ENCODE measurements around the gene TMEM178B. TPM values are rescaled to one million over a fixed set of nuclear protein-coding genes. Genes with fewer than 3 reads are reported as not detected.

TMEM178B gene
- total and polyA plus RNA-seq, 3 experiments from 2014 or later, result 0.02 to 1.1 (median 0.97) TPM

DNA sequence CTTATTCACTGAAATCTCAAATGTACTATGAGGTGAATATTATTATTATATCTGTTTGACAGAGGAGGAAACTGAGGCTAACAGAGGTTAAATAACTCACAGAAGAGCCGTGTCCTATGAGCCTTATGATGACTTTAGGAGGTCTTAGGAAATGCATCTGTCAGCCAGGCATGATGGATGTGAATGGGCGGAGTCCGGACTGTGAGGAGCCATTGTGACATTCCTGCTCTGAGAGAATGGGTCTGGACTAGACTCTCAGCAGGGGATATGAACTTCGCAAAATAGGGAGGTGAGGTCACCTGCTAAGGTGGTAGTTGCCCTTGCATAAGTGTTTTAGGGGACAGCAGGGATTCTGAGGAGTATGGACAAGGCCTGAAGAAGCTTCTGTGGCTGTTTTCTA, 153.6 kb downstream of the TMEM178B start:
- Mint-ChIP-seq H3K27me3 (peaks cover 4 to 11% of the 10 kb centered on the region in 2 donors), H3K4me1 (no peaks in the 10 kb centered on the region), H3K4me3 (no peak overlapping the region), H3K9me3 (peaks cover 0 to 2% (median 0%) of the 10 kb centered on the region in 5 donors), H3K27ac (no peak overlapping the region), H3K36me3 (no peaks in the 10 kb centered on the region)
- ChIA-PET POLR2A (no interaction called here), CTCF (no interaction called here)
- no peak overlapping the region for H3K27ac ChIP-seq (ENCODE audit: low read depth, low read length)
- no peak overlapping the region for H3K4me3 ChIP-seq (ENCODE audit: low read length)
- no peaks in the 10 kb centered on the region for H3K9me3 ChIP-seq (ENCODE audit: low read length)
- no peak for DNase-seq
- no peaks in the 10 kb centered on the region for H3K36me3 ChIP-seq (ENCODE audit: insufficient read depth, low read length)
- H3K27me3 ChIP-seq (ENCODE audit: insufficient read depth, low read length, poor library complexity, severe bottlenecking), result no peaks in the 10 kb centered on the region
- no peaks in the 10 kb centered on the region for H3K4me1 ChIP-seq (ENCODE audit: insufficient read depth, low read length)

DNA sequence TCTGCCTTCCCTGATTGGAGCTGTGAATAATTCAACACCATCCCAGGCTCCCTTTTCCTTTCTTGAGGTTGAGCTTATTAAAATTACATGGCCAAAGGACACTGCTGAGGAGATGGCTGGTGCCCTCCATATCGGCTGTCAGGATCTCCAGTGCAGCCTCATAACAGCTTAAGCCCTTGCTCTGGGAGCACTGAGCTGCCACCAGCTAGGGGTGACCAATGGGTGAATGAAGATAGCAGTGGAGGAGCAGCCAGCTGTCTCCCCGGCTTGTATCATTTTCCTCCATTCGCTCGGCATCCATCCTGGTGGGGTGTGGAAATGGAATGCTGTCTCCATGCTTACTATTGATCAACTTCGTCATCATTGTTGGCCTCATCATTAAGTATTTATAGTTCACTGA, 154.6 kb downstream of the TMEM178B start:
- Mint-ChIP-seq H3K27ac (peak overlapping the region in 1 of 8 donors; percentile 51), H3K4me1 (no peaks in the 10 kb centered on the region), H3K4me3 (no peak overlapping the region), H3K36me3 (no peaks in the 10 kb centered on the region), H3K9me3 (peaks cover 0 to 2% (median 0%) of the 10 kb centered on the region in 5 donors), H3K27me3 (peaks cover 7 to 18% of the 10 kb centered on the region in 2 donors)
- no peak for DNase-seq
- ChIA-PET CTCF (no interaction called here), POLR2A (no interaction called here)
- no peaks in the 10 kb centered on the region for H3K4me1 ChIP-seq (ENCODE audit: insufficient read depth, low read length)
- no peaks in the 10 kb centered on the region for H3K9me3 ChIP-seq (ENCODE audit: low read length)
- no peak overlapping the region for H3K4me3 ChIP-seq (ENCODE audit: low read length)
- H3K36me3 ChIP-seq (ENCODE audit: insufficient read depth, low read length), result no peaks in the 10 kb centered on the region
- H3K27me3 ChIP-seq (ENCODE audit: insufficient read depth, low read length, poor library complexity, severe bottlenecking), result no peaks in the 10 kb centered on the region
- no peak overlapping the region for H3K27ac ChIP-seq (ENCODE audit: low read depth, low read length)

DNA sequence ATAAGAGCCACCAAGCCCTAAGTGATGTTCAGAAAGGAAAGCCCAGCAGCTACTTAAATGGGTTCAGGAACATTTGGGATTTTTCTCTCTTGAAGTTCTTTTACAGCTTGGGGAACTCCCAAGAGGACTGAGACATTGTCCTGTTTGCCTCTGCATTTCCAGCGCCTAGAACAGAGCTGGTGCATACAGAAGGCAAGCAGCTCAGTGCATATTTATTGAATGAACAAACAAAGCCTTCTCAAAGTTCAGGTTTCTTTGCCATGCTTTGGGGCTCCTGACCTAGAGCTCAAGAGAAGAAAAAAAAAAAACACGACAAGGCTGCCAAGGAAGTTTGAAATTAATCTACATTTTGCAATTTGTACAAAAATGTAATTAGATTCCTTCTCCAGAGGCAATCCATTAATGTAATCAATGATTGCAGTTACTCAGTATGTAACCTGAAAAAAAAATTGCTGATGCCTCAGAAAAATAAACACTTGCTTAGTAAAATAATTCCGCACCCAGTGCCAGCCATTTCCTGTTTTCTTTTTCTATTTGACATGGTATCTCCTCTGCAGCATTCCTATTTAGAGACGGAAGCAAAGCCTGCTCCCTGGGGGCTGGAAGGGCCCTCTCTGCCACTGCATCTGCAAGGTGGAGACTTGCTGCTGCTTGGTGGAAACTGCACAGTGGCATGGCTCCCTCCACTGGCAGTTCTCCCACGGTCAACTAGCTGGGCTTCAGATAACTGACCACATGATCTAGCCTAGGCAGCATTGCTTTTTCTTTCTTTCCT, 157.3 kb downstream of the TMEM178B start:
- no peak overlapping the region for H3K27ac Mint-ChIP-seq
- H3K4me1 Mint-ChIP-seq, result no peaks in the 10 kb centered on the region
- Histone ChIP-seq H3K36me3 (ENCODE audit: insufficient read depth, low read length) (no peaks in the 10 kb centered on the region), H3K4me1 (ENCODE audit: insufficient read depth, low read length) (no peaks in the 10 kb centered on the region), H3K9me3 (ENCODE audit: low read length) (no peaks in the 10 kb centered on the region), H3K4me3 (ENCODE audit: low read length) (no peak overlapping the region), H3K27me3 (ENCODE audit: insufficient read depth, low read length, poor library complexity, severe bottlenecking) (no peaks in the 10 kb centered on the region), H3K27ac (ENCODE audit: low read depth, low read length) (no peak overlapping the region)
- H3K4me3 Mint-ChIP-seq, result no peak overlapping the region
- H3K27me3 Mint-ChIP-seq, result peaks cover 9 to 26% of the 10 kb centered on the region in 2 donors
- POLR2A ChIA-PET, result no interaction called here
- no peaks in the 10 kb centered on the region for H3K36me3 Mint-ChIP-seq
- CTCF ChIA-PET, result no interaction called here
- peaks cover 0 to 2% (median 0%) of the 10 kb centered on the region in 5 donors for H3K9me3 Mint-ChIP-seq
- no peak for DNase-seq

DNA sequence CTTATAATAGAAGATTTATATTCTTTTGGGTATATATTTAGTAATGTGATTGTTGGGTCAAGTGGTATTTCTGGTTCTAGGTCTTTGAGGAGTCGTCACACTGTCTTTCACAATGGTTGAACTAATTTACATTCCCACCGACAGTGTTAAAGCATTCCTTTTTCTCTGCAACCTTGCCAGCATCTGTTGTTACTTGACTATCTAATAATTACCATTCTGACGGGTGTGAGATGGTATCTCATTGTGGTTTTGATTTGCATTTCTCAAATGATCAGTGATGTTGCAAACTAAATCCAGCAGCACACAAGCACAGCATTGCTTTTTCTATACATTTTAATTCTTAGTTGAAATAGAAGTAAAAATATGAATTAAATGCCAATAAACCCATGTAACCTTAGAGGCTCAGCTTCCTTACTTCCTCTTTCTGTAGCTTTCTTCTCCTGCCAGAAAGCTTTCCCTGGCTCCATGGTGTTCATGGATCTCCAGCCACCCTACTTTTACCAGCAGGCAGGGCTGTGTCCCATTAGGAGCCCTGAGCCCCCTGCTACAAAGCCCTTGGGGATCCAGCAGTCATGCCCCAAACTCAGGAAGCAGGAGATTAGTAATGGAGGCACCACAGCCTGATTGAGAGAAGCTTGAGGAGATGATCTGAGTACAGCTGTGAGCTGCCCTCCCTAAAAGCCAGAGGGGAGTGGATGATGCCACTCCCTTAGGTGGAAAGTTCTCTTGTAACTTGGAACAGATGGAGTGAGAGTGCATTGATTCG, 158.6 kb downstream of the TMEM178B start:
- no peak overlapping the region for H3K4me3 Mint-ChIP-seq
- ChIA-PET CTCF (no interaction called here), POLR2A (interaction anchor here (0.6 kb wide), 1 partner anchor 514 kb away, joined by 3 read pairs; no protein-coding TSS in a partner anchor)
- H3K36me3 Mint-ChIP-seq, result no peaks in the 10 kb centered on the region
- peaks cover 9 to 22% of the 10 kb centered on the region in 2 donors for H3K27me3 Mint-ChIP-seq
- no peak overlapping the region for H3K27ac Mint-ChIP-seq
- no peaks in the 10 kb centered on the region for H3K4me1 ChIP-seq (ENCODE audit: insufficient read depth, low read length)
- H3K4me3 ChIP-seq (ENCODE audit: low read length), result no peak overlapping the region
- no peaks in the 10 kb centered on the region for H3K4me1 Mint-ChIP-seq
- no peak overlapping the region for H3K27ac ChIP-seq (ENCODE audit: low read depth, low read length)
- no peaks in the 10 kb centered on the region for H3K27me3 ChIP-seq (ENCODE audit: insufficient read depth, low read length, poor library complexity, severe bottlenecking)
- H3K9me3 Mint-ChIP-seq, result peaks cover 0 to 2% (median 0%) of the 10 kb centered on the region in 5 donors
- DNase-seq, result no peak
- H3K36me3 ChIP-seq (ENCODE audit: insufficient read depth, low read length), result no peaks in the 10 kb centered on the region
- no peaks in the 10 kb centered on the region for H3K9me3 ChIP-seq (ENCODE audit: low read length)

DNA sequence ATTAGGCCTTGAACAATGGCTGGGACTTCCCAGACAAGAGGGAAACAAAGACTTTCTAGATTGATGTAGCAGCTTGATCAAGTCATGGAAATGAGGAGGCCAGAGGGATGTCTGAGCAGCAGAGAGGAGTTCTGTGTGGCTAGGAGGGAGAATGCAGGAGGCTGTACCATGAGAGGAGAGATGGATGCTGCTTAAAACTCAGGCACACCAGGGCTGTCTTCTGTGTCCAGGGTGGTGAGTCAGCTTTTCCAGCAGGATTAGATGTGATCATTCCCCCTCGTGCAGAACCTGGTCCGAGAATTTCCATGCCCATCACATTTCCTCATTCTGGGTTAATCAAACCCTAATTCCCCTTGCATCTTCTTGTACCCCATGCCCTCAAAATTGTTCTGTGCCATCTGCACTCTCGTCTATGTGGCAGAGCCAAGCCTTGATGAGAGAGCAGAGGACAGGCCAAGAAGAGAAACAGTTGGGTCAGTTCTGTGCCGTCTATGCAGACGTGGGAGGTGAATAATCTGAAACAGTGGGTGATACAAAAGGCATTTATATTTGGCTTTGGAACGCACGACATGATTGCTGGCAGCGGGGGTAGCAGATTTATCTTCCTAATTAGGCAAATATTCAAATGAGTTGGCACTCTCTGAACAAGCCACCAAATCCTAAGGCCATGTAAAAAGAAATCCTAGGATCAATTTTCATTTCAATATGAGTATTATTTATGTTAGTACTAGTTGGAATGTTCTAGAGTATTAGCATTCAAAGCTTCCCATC, 160.7 kb downstream of the TMEM178B start:
- Histone ChIP-seq H3K36me3 (ENCODE audit: insufficient read depth, low read length) (no peaks in the 10 kb centered on the region), H3K4me1 (ENCODE audit: insufficient read depth, low read length) (no peaks in the 10 kb centered on the region), H3K9me3 (ENCODE audit: low read length) (no peaks in the 10 kb centered on the region), H3K4me3 (ENCODE audit: low read length) (no peak overlapping the region), H3K27me3 (ENCODE audit: insufficient read depth, low read length, poor library complexity, severe bottlenecking) (no peaks in the 10 kb centered on the region), H3K27ac (ENCODE audit: low read depth, low read length) (no peak overlapping the region)
- Mint-ChIP-seq H3K27me3 (peaks cover 9 to 24% of the 10 kb centered on the region in 2 donors), H3K4me1 (no peaks in the 10 kb centered on the region), H3K4me3 (no peak overlapping the region), H3K36me3 (no peaks in the 10 kb centered on the region), H3K9me3 (peaks cover 0 to 2% (median 0%) of the 10 kb centered on the region in 5 donors), H3K27ac (no peak overlapping the region)
- CTCF ChIA-PET, result no interaction called here
- POLR2A ChIA-PET, result no interaction called here
- DNase-seq, result no peak

DNA sequence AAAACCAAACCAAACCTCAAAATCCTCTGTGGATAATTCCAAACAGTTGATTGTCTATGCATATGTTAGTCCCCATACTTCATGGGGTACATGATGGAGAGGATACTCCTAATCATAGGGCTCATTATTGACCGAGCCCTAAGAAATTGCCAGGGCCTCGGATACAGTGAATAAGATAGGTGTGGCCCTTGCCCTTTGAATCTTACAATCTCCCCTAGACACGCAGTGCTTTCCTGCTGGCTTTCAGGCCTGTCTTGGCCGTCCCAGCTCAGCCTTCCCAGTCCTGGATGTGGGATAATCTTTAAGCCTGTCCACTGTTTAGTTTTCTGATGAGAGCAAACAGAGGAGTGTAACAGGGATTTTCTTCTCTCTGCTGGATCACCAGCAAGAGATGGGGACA, 161.8 kb downstream of the TMEM178B start:
- Mint-ChIP-seq H3K27me3 (peaks cover 9 to 24% of the 10 kb centered on the region in 2 donors), H3K36me3 (no peaks in the 10 kb centered on the region), H3K27ac (no peak overlapping the region), H3K9me3 (peaks cover 0 to 2% (median 0%) of the 10 kb centered on the region in 5 donors), H3K4me3 (no peak overlapping the region), H3K4me1 (no peaks in the 10 kb centered on the region)
- Histone ChIP-seq H3K4me1 (ENCODE audit: insufficient read depth, low read length) (no peaks in the 10 kb centered on the region), H3K36me3 (ENCODE audit: insufficient read depth, low read length) (no peaks in the 10 kb centered on the region), H3K27ac (ENCODE audit: low read depth, low read length) (no peak overlapping the region), H3K4me3 (ENCODE audit: low read length) (no peak overlapping the region), H3K27me3 (ENCODE audit: insufficient read depth, low read length, poor library complexity, severe bottlenecking) (no peaks in the 10 kb centered on the region), H3K9me3 (ENCODE audit: low read length) (no peaks in the 10 kb centered on the region)
- DNase-seq, result no peak
- ChIA-PET POLR2A (no interaction called here), CTCF (interaction anchor here (0.9 kb wide), 1 partner anchor 12 kb away, joined by 3 read pairs; no protein-coding TSS in a partner anchor)

DNA sequence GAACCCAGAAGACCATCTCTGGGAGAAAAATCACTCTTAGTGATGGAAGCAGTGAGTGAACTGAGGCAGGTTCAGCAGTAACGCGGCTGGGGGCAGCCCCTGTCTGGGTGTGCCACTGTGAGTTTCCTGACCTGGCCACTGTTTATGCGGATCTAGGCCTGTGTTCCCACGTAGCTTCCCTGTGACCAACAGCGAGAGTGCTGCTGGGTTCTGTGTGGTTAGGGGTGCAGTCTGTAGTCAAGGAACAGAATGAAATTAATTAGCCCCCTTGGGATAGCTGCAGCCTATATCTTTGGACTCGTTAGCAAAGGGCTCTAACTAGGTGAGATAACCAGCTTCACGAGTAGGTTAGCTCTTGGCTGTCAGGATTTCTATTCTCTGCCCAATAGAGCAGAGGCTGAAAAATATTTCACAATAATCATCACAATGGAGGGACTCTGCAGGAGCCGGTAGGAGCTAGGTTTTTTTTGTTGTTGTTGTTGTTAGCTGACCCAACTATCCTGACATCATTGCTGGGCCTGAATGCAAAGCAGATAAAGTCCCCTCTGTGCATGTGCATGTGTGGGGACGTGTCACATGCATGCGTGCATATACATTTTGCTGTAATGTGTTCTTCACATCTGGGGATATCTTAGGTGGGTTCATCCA, 164.9 kb downstream of the TMEM178B start:
- no peak overlapping the region for H3K4me3 ChIP-seq (ENCODE audit: low read length)
- no peaks in the 10 kb centered on the region for H3K9me3 ChIP-seq (ENCODE audit: low read length)
- no peaks in the 10 kb centered on the region for H3K4me1 ChIP-seq (ENCODE audit: insufficient read depth, low read length)
- DNase-seq, result no peak
- no peaks in the 10 kb centered on the region for H3K36me3 ChIP-seq (ENCODE audit: insufficient read depth, low read length)
- no peak overlapping the region for H3K27ac ChIP-seq (ENCODE audit: low read depth, low read length)
- Mint-ChIP-seq H3K9me3 (no peaks in the 10 kb centered on the region), H3K36me3 (no peaks in the 10 kb centered on the region), H3K27ac (no peak overlapping the region), H3K4me1 (no peaks in the 10 kb centered on the region), H3K27me3 (peaks cover 2 to 11% of the 10 kb centered on the region in 2 donors), H3K4me3 (no peak overlapping the region)
- H3K27me3 ChIP-seq (ENCODE audit: insufficient read depth, low read length, poor library complexity, severe bottlenecking), result no peaks in the 10 kb centered on the region
- ChIA-PET POLR2A (no interaction called here), CTCF (no interaction called here)
